GM19372 (cell line): ENCODE data around the gene KCND2.

Source experiments
- ATAC-seq: cut with Tn5 transposase; IDR thresholded peaks from one replicate; pipeline ENCODE4 v1.9.1; 2021; ENCODE audit warnings: mild to moderate bottlenecking, low read depth, moderate library complexity; ENCODE audit not compliant: unreplicated experiment

Gene KCND2

GRCh38 chr7:120307991-120308545, 35.1 kb downstream of the KCND2 start:
- ATAC-seq: no peak

- ATAC-seq: no peak
Measured at GRCh38 chr7:120311028-120311788, 38.2 kb downstream of the KCND2 start.

GRCh38 chr7:120320218-120320961, 47.4 kb downstream of the KCND2 start:
- no peak for ATAC-seq

- ATAC-seq: no peak
Measured at GRCh38 chr7:120327054-120327453, 54.1 kb downstream of the KCND2 start.

GRCh38 chr7:120332433-120332832, 59.5 kb downstream of the KCND2 start:
- ATAC-seq: no peak

GRCh38 chr7:120334475-120334874, 61.5 kb downstream of the KCND2 start:
- peak; percentile 91 for ATAC-seq

- peak; percentile 47 for ATAC-seq
Measured at GRCh38 chr7:120337308-120337907, 64.4 kb downstream of the KCND2 start.

- no peak for ATAC-seq
Measured at GRCh38 chr7:120344276-120344675, 71.3 kb downstream of the KCND2 start.

- ATAC-seq: no peak
Measured at GRCh38 chr7:120353171-120353570, 80.2 kb downstream of the KCND2 start.

- peak; percentile 90 for ATAC-seq
Measured at GRCh38 chr7:120360918-120361317, 87.9 kb downstream of the KCND2 start.

GRCh38 chr7:120363414-120363813, 90.4 kb downstream of the KCND2 start:
- no peak for ATAC-seq

- ATAC-seq: peak; percentile 84
Measured at GRCh38 chr7:120370954-120371353, 98.0 kb downstream of the KCND2 start.

GRCh38 chr7:120373174-120373573, 100.2 kb downstream of the KCND2 start:
- no peak for ATAC-seq

- peak; percentile 43 for ATAC-seq
Measured at GRCh38 chr7:120394595-120394994, 121.6 kb downstream of the KCND2 start.

- peak; percentile 78 for ATAC-seq
Measured at GRCh38 chr7:120395526-120396019, 122.6 kb downstream of the KCND2 start.

GRCh38 chr7:120398284-120399000, 125.5 kb downstream of the KCND2 start:
- ATAC-seq: no peak

- no peak for ATAC-seq
Measured at GRCh38 chr7:120400806-120401455, 128.0 kb downstream of the KCND2 start.

- peak; percentile 50 for ATAC-seq
Measured at GRCh38 chr7:120402079-120402767, 129.2 kb downstream of the KCND2 start.

GRCh38 chr7:120402801-120403200, 129.8 kb downstream of the KCND2 start:
- ATAC-seq: no peak
